ENCODE data around the gene FHOD3.

DNA sequence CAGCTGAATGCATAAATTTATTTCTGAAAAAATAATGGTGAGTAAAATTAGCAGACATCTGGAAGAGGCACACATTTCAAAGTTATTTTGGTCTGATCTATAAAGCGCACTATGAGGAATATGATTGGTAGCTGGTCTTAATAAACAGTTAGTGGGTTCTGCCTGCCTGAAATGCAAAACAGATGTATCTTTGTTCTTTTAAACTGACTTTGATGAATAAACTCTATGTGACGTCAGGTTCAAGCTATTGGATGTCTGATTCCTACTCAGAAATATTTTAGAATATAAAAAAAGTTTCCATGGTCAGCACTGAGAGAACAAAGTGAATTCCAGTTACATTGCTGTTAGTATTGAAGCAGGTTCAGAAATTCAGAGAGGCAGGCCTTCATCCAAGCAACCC lies 394.9 kb downstream of the FHOD3 start:
- TF ChIP-seq TAF1 (IDR thresholded peaks at IDR 0.05; ENCODE audit: borderline replicate concordance, insufficient read depth, low read length) (no peak), POLR2AphosphoS5 (IDR thresholded peaks at IDR 0.05; ENCODE audit: low read depth, low read length) (no peak), SIN3A (IDR thresholded peaks at IDR 0.05; ENCODE audit: borderline replicate concordance, insufficient read depth, low read length) (no peak)
- TF ChIP-seq, protein P1, sequence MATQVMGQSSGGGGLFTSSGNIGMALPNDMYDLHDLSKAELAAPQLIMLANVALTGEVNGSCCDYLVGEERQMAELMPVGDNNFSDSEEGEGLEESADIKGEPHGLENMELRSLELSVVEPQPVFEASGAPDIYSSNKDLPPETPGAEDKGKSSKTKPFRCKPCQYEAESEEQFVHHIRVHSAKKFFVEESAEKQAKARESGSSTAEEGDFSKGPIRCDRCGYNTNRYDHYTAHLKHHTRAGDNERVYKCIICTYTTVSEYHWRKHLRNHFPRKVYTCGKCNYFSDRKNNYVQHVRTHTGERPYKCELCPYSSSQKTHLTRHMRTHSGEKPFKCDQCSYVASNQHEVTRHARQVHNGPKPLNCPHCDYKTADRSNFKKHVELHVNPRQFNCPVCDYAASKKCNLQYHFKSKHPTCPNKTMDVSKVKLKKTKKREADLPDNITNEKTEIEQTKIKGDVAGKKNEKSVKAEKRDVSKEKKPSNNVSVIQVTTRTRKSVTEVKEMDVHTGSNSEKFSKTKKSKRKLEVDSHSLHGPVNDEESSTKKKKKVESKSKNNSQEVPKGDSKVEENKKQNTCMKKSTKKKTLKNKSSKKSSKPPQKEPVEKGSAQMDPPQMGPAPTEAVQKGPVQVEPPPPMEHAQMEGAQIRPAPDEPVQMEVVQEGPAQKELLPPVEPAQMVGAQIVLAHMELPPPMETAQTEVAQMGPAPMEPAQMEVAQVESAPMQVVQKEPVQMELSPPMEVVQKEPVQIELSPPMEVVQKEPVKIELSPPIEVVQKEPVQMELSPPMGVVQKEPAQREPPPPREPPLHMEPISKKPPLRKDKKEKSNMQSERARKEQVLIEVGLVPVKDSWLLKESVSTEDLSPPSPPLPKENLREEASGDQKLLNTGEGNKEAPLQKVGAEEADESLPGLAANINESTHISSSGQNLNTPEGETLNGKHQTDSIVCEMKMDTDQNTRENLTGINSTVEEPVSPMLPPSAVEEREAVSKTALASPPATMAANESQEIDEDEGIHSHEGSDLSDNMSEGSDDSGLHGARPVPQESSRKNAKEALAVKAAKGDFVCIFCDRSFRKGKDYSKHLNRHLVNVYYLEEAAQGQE (IDR thresholded peaks at IDR 0.05; ENCODE audit: insufficient read depth in 1 of 2, low read depth in 2 of 2, low read length in 2 of 2), result no peak

Data from PFSK-1 (cell line).